ENCODE measurements around the gene PRICKLE3.

PRICKLE3 gene, protein sequence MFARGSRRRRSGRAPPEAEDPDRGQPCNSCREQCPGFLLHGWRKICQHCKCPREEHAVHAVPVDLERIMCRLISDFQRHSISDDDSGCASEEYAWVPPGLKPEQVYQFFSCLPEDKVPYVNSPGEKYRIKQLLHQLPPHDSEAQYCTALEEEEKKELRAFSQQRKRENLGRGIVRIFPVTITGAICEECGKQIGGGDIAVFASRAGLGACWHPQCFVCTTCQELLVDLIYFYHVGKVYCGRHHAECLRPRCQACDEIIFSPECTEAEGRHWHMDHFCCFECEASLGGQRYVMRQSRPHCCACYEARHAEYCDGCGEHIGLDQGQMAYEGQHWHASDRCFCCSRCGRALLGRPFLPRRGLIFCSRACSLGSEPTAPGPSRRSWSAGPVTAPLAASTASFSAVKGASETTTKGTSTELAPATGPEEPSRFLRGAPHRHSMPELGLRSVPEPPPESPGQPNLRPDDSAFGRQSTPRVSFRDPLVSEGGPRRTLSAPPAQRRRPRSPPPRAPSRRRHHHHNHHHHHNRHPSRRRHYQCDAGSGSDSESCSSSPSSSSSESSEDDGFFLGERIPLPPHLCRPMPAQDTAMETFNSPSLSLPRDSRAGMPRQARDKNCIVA

DNA sequence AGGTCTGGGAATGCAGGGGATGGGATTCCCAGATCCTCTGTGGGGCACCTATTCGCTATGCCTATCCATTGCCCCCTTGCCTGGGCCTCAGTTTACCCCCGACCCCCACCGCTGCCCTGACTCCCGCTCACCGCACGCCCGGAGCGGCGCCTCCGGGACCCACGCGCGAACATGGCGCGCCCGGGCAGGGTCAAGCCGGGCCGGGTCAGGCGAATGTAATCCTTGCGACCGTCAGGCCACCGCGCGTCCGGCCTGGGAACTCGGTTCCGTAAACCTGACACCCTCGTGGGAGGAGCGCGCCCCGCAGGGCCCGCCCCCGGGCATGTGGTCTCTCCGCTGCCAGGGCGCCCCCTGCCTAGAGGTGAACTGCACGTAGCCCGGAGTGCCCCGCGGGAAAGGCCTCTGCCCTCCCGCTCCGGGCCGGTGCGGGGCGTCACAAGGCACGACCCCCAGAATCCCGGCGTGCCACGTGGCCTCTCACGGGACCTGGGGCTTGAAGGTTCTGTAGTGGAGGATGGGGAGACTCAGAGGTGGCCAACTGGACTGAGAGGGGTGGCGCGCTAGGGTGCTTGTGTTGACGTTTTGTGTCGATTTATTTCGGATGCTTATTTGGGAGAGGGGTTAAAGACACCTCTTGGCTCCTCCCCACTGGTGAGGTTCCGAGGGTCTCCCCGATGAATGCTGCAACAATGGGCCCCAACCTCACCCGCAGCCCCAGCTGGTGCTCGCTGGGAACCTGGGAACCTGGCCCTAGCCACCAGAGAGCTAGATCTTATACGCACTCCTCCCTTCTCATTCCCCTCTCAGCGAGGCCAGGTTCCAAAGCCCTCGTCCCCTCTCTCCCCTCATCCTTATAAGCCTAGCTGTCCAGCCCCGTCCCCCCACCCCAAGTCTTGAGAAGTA, at the start of gene PRICKLE3:
Gene PRICKLE3, minus strand, starts transcription at position 249 of the 903 bp plus-strand sequence. Its CDS starts 76 bp downstream, at position 173.
- DNase-seq, result peak; percentile 73 to 80

DNA sequence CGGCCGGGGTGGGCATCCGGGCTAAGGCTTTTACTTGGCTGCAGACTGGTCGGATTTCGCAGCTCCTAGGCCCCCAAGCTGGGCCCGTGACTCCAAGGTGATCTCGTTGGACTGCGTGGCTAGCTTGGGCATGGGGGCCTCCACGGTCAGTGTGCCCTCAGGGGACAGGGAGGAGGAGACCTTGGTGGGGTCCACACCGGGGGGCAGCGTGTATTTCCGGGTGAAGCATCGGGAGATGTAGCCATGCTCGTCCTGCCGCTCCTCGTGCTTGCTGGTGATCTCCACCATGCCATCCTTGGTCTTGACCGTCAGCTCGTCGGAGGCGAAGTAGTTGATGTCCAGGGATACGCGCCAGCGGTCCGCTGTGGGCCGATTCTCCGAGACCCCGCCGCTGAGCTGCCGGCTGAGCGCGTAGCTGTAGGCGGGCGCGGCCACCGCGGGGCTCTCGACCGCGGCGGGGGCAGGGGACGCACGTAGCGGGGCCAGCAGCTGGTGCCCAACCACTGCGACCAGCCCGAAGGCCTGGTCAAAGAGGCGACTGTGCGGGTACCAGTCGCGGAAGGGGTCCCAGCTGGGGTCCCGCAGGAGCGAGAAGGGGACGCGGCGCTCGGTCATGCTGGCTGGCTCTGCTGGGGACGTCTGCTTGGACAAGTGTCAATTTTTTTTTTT, 47.8 kb upstream of the PRICKLE3 start:
- no peak for DNase-seq

DNA sequence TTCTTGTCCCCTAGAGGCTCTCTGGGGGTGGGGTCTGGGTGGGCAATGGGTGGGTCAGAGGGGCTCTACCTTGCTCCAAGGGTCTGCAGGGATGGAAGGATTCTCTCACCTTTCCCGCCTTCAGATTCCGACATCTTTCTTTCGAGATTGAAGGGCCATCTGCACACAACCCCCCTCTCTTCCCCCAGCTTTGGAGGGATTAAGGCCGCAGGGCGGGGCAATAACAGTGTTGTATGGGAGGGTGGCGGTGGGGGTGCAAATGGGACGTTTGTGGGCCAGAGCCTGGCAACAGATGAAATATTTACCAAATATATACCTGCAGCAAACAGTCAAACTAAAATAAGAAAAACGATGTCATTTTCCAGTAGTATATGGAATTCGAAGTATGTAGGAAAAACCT, 47.0 kb upstream of the PRICKLE3 start, which contains the start of gene CACNA1F:
Gene CACNA1F, minus strand, starts transcription at position 165 of the 400 bp plus-strand sequence. Its CDS starts 31 bp downstream, at position 134.
- DNase-seq, result no peak

DNA sequence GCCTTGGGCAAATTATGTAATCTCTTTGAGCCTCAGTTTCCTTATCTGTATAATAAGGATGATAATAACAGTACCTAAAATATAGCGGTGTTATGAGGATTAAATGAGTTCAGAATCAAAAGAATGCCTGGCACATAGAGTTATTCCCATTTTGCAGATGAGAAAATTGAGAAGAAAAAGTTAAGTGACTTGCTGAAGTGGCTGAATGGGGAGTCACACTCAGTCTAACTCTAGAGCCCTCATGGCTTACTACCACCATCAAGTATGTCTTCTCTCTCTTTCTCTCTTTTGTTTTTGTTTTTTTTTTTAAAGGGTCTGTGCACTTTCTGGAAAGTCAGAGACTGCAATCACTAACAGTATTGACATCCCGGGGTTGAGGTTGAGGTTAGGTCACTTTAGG, 46.4 kb upstream of the PRICKLE3 start:
- DNase-seq, result no peak

DNA sequence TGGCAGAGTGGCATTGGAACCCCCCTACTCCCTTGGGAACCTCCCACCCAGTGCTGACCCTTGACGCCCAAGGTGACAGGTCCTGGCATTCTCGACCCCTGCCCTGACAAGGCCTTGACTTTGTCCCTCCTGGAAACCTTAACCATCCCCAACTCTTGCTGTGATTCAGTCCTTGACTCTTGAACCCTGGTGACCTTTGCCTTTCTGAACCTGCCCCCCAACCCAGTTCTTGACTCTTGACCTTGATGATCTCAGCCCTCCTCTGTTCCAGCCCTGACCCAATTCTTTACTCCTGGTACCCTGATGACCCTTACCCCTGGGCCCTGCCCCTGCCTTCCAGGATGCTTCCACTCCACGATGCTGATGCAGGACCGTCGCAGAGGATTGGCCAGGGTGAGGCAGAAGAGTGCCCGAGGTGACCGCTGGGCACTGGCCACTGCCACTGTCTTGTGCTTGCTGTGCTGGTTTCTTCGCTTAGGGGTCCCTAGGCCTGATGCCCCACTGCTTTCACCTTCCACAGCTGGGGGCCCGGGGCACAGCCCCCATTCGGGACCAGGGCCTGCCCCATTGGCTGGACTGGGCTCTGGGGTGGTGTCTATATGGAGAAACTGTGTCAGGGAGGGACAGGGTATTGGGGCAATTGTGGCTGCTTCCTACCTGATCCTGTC, 45.3 kb upstream of the PRICKLE3 start:
- no peak for DNase-seq

DNA sequence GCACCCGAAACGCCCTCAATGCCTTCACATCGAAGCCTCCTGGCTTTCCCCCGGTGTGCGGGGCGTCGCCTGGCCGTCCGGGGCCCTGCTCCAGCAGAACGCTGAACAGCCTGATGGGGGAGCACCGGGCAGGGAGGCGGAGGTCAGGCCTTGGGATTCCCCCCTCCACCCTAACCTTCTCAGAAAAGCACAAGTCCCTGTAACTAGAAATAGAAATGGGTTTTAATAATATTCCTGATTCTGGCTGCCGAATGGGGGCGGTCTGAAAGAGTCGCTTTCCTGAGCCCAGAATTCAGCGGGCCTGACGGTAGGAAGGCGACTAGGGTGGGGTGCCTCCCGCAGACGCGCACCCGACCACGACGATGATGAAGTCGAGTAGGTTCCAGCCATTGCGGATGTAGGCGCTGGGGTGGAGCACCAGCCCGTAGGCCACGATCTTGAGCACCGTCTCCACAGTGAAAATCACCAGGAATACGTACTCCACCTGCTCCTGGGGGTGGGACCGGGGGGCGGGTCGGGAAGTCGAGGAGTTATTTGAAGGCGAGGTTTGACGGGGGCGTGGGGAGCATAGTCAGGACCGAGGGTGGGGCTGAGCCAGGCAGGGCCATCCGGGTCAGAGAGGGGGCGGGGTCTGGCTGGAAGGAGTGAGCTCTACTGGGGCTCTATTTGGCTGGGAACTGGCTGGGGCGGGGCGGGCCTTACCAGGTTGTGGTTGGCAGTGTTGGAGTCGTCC, 44.5 kb upstream of the PRICKLE3 start:
- DNase-seq, result peak; percentile 62 to 74

DNA sequence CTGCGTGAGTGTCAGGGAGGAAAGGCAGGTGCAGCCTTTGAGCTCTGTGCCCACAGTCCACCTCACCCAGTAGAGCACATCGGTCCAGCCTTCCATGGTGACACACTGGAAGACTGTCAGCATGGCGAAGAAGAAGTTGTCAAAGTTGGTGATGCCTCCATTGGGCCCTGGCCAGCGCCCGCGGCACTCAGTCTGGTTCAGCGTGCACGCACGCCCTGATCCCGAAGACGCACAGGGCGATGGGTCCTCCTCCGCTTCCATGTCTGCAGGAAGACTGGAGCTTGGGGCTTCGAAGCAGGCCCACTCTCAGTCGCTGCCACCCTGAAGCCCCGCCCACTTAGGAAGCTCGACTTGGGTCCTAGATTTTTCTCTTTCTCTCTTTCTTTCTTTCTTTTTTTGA, 42.0 kb upstream of the PRICKLE3 start:
- DNase-seq, result no peak

DNA sequence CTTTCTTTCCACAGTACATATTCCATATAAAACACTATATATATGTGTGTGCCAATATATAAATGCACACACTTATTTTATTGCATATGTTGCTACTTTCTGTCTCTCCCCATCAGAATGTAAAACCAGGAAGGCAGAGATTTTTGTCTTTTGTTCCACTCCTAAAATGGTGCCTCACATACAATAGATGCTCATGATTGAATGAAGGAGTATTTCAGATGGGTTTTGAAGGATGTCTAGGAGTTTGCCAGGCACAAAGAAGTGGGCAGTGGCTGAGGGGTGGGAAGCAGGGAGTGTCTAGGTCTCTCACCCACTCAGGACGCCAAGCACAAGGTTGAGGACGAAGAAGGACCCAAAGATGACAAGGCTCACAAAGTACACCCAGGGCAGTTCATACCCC, 41.6 kb upstream of the PRICKLE3 start:
- DNase-seq, result no peak

DNA sequence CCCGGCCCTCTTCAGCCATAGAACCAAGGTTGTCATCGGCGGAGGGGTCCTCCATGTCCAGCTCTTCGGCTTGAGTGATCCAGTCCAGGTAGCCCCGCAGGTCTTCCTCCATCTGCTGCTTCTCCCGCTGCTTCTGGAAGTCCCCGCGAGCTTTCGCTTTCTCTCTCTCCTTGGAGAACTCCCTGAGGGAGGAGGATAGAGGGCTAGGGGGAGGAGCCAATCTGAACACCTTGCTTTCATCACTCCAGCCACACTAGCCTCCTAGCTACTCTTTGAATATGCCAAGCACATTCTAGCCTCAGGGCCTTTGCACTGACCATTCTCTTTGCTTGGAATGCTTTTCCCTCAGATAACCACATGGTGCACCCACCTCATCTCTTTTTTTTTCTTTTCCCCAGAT, 40.8 kb upstream of the PRICKLE3 start:
- no peak for DNase-seq

DNA sequence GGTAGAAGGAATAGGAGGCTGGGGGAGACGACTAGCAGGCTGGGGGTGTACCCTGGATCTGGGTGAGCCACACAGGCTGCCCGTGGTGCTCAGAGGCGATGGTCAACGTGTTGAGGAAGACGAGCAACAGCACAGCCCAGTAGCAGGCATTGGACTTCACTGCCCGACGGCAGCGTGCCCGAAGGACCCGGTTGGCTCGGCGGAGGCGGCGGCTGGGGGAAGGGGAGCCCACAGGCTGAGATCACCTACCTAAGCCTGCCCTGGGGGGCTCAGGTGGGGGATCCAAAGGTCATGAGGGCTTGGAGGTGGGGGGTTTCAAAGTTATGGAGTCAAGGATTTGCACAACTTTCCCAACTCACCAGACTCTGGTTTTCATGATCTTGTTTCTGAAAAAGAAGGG, 39.7 kb upstream of the PRICKLE3 start:
- DNase-seq, result no peak

DNA sequence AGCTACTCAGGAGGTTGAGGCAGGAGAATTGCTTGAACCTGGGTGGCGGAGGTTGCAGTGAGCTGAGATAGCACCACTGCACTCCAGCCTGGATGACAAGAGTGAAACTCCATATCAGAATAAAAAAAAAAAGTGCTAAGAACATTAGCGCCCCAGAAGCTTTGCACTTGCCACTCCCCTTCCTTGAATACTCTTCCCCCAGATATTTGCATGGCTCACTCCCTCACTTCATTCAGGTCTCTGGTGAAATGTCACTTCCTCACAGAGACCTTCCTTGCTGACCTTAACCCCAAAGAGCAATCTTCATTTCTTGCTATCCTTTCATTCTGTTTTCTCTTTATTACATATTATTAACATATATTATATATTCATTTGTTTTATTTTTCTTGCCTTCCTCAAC, 35.7 kb upstream of the PRICKLE3 start:
- no peak for DNase-seq

DNA sequence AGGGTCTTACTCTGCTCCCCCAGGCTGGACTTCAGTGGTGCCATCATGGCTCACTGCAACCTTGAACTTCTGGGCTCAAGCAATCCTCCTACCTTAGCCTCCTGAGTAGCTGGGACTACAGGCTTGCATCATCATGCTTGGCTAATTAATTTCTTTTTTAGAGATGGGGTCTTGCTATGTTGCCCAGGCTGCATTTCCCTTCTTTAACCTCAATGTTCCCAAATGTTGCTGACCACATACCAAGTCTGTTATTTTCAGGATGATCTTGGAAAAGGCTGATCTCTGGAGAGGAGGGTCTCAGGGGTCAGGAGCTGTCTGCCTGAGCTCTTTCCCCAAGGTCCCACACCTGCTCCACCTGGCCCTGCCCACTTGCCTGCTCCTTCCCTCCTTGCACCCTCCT, 33.9 kb upstream of the PRICKLE3 start:
- no peak for DNase-seq

DNA sequence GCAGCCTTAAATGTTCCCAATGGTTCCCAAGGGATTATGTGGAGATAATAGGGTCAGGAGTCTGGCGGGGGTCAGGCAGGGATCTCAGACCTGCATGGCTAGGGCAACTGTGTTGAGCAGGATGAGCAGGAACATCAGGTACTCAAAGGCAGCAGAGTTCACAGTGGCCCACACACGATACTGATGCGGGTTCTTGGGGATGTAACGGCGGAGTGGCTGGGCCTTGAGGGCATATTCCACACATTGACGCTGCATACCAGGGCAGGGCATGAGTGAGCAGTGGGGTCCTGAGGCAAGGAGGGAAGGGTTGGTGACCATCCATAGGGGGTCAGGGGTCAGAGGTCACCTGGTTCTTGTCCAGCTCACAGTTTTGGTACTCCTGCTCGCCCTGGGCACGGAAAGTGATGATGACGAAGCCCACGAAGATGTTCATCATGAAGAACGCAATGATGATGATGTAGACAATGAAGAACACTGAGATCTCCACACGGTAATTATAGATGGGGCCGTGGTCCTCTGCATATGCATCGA, 28.9 kb upstream of the PRICKLE3 start:
- no peak for DNase-seq

DNA sequence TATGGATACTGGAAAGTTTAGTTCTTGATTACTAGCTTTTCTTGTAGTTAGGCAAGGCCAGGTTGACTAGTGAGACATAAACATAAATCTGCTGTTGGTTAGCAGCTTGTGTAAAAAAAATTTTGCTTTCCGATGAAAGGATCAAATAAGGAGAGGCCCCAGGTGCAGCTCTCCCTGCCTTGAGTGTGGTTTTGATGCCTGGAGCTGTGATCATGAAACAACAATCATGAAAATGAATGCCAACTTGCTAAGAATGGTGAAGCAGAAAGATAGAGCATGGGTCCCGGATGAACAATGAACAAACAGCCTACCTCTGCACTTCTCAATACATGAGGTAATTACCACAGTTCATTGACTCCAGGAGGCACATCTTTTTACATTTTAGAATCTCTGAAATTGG, 28.2 kb upstream of the PRICKLE3 start:
- no peak for DNase-seq

DNA sequence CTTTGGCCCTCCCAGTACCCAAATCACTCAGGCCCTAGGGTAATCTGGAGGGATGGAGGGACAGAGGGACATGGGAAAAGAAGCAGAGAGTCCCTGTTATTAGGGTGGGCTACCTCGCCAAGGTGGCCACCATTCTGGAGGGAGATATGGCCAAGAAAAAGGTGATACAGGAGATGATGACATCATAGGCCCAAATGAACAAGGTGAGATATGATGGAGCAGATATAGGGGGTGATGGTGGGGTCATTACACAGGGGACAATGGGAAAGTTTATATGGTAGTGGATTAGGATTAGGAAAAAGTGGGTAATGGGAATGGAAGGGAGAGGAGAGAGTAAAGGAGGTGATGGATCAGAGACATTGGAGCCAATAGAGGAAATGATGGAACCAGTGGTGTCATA, 26.7 kb upstream of the PRICKLE3 start:
- no peak for DNase-seq

DNA sequence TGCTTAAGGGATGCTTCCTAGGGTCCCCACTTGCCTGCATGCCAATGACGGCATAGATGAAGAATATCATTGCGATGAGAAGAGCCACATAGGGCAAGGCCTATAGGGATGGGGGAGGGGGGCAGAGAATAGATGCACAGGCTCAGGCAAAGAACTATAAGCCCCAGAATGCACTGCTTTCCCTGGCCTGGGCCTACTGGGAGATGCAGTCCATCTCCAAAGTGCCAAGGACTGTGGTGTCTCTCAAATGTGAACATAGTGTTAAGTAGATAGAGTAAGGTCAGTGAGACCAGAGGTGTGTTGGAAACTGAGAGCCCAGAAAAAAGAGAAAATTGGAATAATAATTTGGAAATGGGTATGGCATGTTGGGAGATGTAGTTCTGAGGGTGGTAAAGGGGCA, 26.0 kb upstream of the PRICKLE3 start:
- no peak for DNase-seq

DNA sequence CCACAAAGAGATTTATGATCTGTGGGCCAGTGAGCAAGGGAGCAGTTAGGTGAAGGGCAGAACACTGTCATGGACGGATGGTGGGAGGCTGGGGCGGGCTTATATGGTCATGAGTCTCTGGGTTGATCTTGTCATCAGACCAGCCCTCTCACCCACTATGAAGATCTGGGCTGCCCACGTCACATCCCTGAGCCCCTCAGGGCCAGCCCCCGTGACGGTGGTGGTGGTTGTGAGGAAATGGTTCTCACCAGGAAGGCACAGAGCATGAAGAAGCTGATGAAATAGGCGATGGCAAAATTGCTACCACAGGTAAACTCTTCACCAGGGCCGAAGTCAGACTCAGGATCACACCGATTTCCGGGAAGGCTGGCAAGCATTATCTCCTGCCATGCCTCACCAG, 24.9 kb upstream of the PRICKLE3 start:
- DNase-seq, result no peak

DNA sequence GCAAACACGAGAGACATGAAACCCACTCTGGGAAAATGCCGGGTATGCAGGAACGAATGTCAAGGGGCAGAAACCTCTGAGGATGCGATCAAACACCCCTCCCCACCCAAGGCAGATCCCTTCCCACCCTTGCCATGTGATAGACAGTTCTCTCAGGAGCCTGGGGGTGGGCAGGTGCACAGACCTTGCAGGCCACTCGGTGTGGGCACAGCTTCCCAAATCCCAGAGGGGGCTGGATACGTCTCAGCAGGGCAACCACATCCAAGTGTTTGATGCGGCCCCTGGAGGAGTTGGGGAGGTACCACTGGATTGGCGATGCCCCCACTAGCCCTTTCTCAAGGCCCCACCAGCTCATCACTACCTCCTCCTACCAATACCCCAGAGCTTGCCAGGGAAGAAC, 24.2 kb upstream of the PRICKLE3 start:
- no peak for DNase-seq

DNA sequence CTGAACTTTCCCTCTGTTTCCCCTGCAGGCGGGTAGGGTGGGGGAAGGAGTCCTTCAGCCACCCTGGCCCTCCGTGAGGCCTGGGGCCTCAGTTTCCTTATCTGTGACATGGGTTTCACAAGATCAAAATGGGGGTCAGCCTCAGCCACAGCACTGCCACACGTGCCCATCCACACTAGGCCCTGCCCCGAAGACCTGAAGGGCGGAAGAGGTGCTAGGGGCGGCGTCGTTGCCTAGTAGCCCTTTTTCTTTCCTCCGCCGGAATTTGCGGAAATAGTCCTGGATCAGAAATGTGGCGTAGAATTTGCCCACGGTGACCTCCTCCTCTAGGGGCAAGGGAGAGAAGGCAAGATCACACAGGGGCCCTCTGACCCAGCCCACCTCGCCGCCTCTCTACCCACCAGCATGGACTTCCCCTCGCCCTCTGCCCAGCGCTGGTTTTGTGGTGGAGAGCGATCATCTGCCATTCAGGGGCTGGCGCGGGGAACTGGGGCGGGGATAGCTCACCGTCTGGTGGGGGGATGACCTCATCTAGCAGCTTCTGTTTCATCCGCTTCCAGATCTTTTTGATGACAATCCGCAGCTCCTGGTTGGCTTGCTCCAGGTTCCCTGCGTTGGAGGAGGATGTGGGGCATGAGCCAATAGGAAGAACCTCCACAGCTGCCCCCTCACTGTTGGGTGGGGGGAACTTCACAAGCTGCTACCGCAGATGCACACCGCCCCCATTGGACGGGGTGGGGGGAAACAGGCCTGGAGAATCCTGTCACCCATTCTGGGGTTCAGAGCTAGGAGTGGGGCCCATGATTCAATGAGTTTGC, 23.5 kb upstream of the PRICKLE3 start:
- DNase-seq, result no peak

DNA sequence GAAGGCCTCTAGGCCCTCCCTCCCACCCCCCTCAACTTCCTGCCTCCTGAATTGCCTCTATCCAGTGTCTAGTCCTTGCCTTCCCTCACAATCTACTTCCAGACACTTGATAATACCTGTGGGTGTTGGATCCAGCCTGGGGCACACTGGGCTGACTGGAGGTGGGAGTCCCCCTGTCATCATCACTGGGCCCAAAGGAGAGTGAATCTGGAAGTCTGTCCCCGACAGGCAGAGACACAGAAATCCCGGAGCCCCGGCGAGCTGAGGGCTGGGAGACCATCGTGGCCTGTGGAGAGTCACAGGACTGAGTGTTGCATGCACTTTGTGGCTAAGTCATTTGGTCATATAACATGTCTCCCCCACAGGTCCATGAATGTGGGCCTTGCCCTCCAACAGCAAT, 22.2 kb upstream of the PRICKLE3 start:
- DNase-seq, result no peak

All from stimulated activated CD4-positive, alpha-beta T cell treated with anti-CD3 and anti-CD28 coated beads, Interleukin-2, amount 100 ng/mL, for 24 hours (primary cell).